NCI-H510A (cell line): Measurements from ENCODE around the gene MMP3.

Source experiments
- DNase-seq: peaks from one replicate; lab custom pipeline; 2025; lab: John Stamatoyannopoulos, UW

Gene MMP3

DNA sequence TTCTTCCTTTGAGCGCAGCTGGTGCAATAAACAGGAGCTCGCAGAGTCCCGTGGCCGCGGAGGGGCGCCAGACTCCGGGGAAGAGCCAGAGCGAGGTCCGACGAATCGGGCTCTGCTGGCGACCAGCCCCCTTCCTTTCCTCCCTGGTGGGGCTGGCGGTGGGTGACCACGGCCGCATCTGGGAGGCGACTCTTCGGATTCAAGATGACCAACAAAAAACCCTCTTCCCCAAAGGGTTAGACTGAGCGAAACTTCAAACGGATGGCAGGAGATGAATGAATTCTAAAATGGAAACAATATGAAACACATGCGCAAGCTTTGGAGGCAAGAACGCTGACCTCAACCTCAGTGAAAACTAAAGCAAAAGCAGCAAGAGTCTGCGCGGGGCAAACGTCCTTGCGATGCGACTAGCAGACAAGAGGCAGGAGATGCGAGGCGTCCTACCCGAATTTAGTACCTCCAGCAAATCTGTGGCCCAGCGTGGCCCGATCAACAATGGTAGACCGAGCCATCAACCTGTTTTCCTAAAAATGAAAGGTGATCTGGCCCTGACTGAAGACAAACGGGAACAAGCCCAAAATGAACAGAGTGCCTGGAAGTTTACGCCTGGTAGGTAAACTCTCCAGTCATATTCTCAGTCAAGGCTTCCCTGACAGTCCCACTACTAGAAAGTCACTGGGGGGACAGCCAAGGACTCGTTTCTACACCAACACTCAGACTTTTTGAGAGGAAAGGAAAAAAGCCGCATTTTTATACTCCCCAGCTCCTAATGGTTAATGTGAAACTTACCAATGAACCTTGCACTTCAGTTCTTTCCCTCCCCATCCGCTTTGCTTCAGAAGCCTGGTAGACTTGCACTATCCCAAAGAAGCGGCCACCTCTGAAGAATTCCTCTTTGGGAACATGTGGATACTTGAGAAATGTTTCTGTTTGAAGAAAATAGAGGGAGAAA is 11.6 kb downstream of the MMP3 start:
- DNase-seq, result no peak

DNA sequence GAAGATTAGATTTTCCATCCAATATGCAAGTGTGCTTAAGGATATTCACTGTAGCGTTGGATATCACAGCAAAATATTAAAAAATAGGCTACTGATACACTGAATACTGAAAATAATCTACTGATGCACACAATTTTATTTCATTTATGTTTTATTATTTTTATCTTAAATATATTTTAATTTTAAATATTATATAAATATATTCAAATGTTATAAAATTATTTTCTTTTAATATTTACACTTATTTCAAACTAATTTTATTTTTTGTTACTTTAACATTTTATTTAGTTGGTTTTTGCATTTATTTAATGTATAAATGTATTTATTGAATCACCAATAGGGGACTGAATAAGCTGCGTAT is 12.3 kb downstream of the MMP3 start:
- DNase-seq, result no peak

DNA sequence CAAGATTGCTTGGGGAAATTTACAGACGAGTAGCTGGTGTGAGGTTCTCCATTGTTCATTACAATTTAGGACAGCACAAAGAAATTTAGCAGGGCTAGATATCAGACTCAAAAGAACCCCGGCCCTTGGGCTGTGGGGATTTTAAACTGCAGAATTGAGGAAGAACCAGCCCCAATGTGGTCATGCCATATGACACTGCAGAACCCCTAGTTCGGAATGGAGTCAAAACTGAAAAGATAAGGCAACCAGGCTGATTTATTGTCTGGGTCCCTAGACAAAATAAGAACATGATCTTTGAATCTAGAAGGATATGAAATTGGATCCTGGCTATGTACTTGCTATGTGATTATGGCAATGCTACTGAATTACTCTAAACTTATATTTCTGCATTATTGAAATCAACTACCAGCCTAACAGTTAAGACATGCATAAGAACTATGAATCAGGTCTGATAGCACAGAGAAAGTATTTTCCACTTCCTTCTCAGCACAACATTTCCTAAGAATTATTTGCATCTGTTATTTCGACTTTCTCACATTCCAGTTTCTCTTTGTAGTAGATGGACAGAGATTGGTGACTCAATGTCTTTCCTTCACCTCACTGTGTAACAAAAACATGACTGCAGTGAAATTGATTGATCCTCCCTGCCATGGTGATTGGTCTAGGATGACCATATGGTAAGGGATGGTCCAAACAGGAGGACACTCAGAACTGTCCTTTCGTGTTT is 13.2 kb downstream of the MMP3 start:
- no peak for DNase-seq

DNA sequence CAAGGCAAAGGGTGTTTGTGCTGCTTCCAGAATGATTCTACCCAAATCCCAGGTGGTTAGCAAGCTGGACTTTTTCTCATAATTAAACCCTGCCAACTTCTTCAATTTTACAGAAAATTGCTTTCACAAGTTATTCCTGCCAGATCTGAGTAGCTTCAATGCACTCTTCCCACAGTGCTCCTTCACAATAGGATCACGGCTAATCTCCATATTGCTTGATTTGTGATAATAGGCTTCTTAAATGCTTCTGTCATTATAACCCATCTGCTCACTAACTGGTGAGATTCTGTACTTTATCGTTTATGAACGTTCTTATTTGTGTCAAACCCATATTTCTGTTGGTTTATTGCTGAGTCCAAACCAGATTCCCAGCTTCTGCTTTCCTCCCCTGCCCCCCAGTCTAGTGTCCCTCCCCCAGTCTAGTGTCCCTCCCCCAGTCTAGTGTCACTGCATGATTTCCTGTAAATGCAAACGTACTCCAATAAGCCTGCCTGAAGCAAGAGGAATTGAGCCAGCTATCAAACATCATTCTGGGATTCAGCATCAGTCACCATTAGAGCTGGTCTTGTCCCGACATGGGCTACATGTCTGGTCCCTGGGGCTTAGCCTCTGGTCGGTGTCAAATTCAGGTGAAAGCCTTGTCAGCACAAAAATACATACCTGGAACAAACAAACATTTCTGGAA is 14.0 kb downstream of the MMP3 start:
- no peak for DNase-seq

DNA sequence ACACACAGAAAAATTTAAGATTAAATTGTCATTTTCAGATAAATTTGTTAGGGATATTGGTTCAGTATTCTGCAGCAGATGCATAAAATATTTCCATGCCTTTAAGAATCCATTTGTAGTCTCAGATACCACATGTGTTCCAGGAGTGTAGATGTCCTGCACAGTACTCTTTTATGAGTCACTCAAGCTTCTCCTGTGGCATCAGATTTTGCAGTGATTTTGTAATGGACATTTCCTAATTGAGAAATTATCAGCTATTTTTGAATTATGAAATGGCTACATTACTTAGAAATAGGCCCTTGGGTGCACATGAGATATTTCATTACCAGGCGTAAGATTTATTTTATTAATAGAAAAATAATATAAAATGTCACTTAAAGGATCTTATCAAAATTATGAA is 18.9 kb downstream of the MMP3 start:
- DNase-seq, result no peak

DNA sequence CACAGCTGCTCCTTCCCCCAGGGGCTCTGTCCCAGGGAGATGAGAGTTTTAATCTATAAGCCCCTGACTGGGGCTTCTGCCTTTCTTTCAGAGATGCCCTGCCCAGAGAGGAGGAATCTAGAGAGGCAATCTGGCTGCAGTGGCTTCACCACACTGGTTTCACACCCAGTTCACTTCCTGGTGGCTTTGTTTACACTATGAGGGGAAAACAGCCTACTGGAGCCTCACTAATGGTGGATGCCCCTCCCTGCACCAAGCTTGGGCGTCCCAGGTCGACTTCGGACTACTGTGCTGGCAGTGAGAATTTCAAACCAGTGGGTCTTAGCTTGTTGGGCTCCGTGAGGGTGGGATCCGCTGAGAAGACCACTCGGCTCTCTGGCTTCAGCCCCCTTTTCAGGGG is 23.9 kb downstream of the MMP3 start:
- no peak for DNase-seq

DNA sequence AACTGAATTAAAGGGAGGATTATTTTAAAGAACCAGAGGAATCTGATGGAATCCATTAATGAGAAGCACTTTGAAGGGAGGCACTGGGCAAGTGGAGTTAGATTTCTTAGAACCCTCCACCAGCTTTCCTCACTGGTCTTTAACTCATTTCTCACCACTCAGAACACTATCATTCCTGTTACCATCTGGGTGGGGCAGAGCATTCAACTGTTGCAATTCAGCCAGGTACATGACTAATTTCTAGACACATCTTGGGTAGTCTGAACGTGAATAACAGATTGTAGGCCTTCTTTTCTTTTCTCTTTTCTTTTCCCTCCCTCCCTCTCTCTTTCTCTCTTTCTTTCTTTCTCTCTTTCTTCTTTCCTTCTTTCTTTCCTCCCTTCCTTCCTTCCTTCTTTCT is 29.9 kb downstream of the MMP3 start:
- DNase-seq, result no peak

DNA sequence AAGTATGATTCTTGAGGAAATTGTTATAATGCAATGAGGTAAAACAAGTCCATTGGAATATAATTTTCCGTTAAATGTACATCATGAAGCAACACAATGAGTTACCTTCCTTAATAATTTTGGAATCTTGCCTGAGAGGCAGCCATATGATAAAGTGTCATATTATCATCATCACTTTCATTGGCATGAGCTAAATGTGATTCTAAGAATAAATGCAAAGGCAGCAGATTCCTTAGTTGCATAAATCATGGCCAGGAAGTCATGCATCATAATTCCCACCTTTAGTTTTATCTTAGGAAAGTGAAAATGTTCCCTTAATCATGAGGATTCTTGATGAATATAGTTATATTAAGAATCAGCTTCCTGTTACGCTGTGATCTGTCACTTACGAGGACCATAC is 31.2 kb downstream of the MMP3 start:
- no peak for DNase-seq

DNA sequence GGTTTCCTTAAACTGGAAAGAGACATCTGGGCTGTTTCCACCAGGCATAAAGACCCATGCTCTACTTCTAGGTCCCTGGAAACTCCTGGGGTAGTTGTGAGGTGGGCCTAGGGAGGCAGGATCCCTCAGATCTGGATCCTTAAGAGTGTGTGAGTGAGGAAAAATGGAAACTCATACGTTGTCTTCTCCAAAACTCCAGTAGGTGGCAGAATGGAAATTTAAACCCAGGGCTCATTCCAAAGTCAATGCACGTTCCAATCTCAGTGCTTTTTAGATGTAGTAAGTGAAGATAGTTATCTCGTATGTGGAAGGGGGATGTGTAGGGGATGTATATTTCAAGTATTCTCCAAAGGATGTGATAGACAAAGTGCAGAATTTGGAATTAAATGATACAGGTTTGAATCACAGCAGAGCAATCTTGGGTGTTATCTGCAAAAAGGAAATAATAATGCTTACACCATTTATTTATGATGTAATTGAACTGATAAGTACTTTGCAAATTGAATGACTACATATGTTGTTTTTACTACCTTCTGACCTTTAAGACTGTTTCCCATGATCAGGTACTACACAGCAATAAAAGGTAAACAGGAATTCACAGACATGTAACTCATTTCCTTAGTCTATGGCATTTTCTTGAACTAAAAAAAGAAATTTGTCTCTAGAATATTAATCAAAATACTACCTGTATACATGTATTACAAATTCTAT is 32.3 kb downstream of the MMP3 start:
- DNase-seq, result no peak

DNA sequence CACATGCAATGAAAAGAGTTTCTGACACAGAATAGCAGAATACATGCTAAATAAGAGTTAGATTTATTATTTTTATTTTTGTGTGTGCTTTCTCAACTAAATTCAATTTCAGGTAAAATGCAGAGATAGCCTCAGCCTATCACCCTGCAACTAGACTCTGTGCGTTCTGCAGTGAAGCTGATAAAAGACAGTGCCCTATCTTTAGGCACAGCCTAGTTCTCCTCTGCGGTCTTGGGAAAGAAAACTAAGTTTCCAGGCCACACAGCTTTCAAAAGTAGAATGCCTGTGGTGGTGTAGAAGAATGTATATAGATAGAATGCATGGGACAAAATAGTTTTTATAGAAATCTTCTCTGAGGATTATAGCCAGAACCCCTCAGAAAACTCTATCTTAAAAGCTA is 33.4 kb downstream of the MMP3 start:
- DNase-seq, result no peak

DNA sequence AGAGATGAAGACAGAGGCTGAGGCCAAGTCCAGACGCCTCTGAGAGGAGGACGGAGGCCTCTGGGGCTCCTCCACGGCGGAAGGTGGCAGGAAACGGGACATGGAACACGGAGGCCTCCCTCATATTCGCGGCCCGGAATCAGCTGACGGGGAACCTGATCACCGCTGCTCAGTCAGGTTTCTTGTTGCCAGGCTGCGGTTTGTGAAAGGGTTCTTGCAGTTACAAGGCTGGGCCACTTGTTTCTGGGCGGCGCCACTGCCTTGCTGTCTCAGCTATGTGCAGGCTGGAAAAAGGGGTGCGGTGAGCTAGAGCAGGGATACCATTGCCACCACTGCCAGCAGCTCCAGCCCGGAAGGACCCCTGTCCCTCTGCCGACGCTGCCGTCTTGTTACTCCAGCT is 35.5 kb downstream of the MMP3 start:
- DNase-seq, result no peak

DNA sequence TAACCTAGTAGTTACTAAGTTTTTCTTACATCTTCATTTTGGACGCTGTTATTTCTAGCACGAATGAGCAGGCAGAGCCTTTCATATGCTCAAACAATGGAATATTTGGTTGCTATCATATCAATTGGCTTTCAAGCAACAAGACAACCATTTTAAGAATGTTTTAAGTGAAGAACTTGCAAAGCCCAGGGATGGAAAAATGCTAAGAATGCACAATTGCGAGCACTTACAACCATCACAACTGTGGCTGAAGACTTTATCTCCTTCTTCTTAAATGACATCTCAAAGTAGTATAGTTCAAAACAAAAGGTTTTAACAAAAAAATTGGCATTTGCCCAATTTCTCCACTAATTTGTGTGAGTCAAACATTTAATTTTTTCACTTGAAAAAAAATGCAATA is 37.1 kb downstream of the MMP3 start:
- no peak for DNase-seq

DNA sequence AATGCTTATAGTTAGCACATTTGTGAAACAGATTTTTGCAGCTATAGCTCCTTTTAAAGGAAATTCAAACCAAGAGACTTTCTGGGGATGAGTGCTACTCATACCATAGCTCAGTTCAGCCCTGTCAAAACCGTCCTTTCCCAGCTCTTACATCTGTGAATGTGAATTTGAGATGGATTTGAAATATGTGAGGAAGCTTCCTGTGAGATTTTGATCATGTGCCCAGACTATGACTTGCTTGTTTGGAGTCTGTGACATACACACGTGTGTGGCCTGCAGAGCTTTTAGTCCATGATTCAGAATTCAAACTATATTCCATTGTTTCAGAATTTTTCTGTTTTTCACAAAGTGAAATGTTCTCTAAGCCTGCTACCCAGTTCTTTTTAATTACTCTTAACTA is 41.1 kb downstream of the MMP3 start:
- no peak for DNase-seq

DNA sequence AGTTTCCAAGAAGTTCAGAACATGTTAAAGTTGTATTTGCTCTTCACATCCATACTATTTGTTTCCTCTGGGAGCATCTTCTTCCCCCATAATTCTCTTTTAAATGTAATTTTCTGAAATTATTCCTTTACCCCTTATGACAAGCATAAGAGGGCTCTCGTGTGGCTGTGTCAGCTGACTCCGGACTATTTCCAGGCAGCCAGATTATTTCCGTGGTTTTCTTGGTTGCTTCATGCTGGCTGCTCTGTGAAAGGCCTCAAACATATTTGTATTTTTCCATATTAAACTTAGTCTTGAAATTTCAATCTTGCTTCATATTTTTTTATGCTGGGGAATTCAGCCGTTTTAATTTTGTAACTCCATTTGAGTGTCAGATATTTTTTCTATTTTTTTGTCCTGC is 42.6 kb downstream of the MMP3 start:
- no peak for DNase-seq

DNA sequence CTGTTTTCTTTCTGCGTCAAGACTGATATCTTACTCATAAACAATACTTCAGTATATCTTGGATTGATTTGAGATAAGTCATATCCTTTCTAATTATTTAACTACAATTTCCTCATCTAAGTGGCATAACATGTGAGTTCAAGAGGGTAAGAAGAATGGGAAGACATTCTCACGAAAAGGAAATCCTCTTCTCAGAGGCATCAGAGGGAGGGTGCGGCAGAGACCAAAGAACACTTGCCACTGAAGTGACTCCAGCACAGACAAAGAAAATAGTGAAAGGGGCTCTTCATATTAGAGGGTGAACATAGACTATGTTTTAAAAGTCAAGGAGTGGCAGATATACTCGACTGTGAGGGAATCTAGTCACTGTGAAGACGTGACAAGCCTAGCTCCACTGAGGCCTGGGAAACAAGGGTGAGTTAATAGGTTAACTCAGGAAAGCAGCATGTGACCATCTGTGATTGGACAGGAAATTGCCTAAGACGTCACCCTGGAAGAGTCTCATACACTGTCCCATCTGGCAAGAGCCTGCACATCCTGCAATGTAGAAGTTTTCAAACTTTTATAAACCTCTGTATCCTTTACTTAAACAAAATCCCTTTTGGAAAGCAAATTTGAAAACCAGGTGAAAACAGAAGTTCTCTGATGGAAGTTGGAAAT is 43.6 kb downstream of the MMP3 start:
- no peak for DNase-seq

DNA sequence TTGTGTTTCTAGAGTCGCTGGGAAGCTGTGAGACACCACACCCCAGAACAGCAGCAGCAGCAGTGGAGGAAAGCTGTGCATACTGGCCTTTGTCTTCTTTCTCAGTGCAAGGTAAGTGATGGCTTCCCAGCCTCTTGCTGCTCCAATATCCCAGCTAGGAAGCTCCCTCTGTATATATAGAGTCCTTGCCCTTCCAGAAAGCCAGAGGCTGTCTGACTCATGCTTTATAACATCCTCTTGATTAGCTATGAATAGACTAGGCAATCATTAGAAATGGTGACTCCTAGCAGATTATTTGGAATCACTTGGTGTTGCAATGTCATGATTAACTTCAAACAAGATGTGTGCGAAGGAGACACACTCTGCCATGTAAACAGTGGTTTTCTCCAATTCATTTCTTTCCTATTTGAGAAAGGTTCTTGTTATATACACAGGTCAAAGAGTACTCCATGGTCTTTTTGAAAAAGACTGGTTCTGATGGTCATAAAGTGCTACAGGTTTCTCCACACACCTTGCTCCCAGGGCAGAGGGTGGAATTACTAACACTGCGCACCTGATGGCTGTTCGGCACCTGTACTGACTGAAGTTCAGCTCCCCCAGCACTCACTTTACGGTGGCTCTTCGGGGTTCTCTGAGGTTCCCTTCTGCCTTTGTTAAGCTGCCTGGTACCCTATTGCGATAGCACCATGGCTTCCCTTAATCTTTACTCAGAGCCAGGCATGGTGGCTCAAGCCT is 45.2 kb downstream of the MMP3 start, which contains the start of gene MMP1:
Gene MMP1, minus strand, starts transcription at position 149 of the 735 bp plus-strand sequence. Its CDS starts 68 bp downstream, at position 81.
- DNase-seq, result no peak

DNA sequence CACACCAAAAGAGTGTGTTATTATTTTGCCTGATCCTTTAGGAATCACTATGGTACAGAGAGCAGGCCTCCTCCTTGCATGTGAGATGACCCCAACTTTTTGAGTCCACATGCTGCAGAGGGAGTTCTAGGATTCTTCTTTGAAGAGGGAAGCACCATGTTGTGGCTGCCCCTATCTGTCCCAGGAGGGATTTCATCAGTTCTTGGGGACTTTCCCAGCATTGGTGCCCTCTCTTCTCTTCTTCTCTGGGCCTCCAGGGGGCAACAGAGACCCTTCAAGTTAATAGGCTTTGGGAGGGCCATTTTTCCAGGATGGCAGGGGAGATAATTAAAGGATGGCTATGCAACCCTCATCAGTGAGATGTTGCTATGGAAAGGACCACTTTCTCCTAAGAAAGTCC is 49.0 kb downstream of the MMP3 start:
- no peak for DNase-seq

DNA sequence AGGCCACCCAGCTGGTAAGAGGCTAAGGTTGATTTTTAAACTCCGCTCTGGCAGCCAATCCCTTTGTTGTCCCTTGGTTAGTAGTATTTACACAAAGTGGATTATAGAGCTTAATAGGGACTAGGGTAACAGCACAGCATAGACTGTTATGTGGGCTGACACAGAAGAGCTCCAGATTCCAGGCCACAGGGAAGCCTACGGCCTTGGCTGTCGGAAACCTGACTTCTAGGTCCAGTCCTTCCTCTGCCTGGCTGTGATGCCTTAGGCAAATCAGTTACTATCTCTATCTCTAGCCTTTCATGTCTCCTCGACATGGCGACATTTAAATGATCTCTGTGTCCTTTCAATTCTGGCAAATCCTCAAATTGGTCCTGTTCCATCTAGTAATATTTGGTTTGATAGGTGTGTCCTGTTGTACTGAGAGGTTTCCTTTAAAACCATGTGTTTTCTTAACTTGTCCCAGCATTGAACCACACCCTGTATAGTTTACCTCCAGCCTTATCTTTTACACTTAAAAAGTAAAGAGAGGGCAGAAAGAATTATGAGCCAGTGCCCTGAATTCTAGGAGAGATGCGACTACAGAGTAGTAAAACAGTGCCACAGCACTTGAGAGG is 49.6 kb downstream of the MMP3 start:
- no peak for DNase-seq

DNA sequence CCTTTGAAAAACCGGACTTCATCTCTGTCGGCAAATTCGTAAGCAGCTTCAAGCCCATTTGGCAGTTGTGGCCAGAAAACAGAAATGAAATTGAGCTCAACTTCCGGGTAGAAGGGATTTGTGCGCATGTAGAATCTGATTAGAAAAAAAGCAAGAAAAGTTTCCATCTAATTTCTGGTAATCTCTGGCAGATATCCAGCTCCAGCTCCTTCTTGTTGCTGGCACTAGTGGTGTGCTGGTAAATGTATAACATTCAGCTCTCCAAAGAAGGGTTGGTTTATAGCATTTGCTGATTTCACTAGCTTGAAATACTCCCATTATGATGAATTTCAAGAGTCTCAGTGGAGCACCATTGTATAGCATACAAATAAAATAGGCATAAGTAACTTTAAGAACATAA is 50.8 kb downstream of the MMP3 start:
- no peak for DNase-seq

DNA sequence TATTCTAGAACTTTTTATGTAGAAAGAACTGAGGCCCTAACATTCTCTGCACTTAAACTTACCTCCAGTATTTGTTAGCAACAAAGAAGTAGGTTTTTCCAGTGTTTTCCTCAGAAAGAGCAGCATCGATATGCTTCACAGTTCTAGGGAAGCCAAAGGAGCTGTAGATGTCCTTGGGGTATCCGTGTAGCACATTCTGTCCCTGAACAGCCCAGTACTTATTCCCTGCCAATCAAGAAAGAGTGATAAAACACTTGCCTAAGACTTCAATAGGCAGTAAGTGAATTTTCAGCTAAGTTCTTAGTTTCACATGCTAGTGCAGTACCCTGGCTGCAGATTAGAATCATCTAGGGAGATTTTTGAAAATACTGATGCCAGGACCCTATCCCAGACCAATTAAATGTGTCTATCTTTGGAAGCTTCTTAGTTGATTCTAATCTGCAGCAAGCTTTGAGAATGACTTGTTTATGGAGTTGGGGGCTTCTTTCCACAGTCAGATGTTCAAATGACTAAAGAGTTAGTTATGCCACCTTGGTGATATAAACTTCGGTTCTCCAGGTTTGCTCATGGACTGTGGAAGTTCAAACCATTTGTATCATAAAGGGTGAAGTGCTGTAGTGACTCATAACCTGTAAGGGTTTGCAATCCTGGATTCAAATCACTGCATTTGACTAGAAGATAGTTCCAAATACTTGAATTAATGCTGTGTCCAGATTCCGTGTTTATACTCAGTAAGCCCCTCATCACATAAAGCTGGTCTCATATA is 52.0 kb downstream of the MMP3 start:
- DNase-seq, result no peak
